IMR-90 (cell line): ENCODE measurements around the gene CACNA2D3. TPM values are rescaled to one million over a fixed set of nuclear protein-coding genes. Genes with fewer than 3 reads are reported as not detected.

Experiments used
- ATAC-seq: fragments of 200-7000 bp; cut with Tn5 transposase; 2 replicates; pipeline ENCODE4 v1.9.1; 2020; ENCODE audit warnings: low read depth, mild to moderate bottlenecking, moderate library complexity
- BruUV-seq: library from RNA; stranded (reverse); fragments of 400-500 nt; replicated peaks from 2 replicates; lab custom pipeline; 2021; lab: Mats Ljungman, UMichigan
- CTCF ChIA-PET: fragments of 300-600 bp; formaldehyde crosslinking; extraction: SDS; loops from one replicate; lab custom pipeline; 2021; ENCODE audit warnings: antibody characterized with exemption; lab: Yijun Ruan, JAX
- POLR2A ChIA-PET: fragments of 300-600 bp; sonication (Branson Sonifier 250); formaldehyde crosslinking; loops from one replicate; lab custom pipeline; 2022; ENCODE audit warnings: antibody characterized with exemption; ENCODE audit not compliant: unreplicated experiment; lab: Charles Lee
- DNase-seq: peaks from one replicate; pipeline ENCODE4 v3.0.0; 2013
- H2AFZ ChIP-seq: replicated peaks from 2 replicates; pipeline ENCODE3; 2013; ENCODE audit warnings: low read length, mild to moderate bottlenecking; ENCODE audit not compliant: poor library complexity
- H2AK5ac ChIP-seq: 2 replicates; pipeline ENCODE4 v1.6.1; 2013; ENCODE audit warnings: low read depth, low read length, inconsistent platforms
- H2AK9ac ChIP-seq: replicated peaks from 2 replicates; pipeline ENCODE3; 2013; ENCODE audit warnings: mild to moderate bottlenecking, low read depth, low read length, moderate library complexity; ENCODE audit not compliant: poor library complexity
- H2BK120ac ChIP-seq: 2 replicates; pipeline ENCODE4 v1.6.1; 2013; ENCODE audit warnings: low read depth, low read length, inconsistent platforms
- H2BK15ac ChIP-seq: 3 replicates; pipeline ENCODE4 v1.6.1; 2013; ENCODE audit warnings: low read depth, low read length, inconsistent platforms
- H2BK20ac ChIP-seq: 2 replicates; pipeline ENCODE4 v1.6.1; 2013; ENCODE audit warnings: low read depth, mild to moderate bottlenecking, inconsistent platforms, low read length, moderate library complexity
- H2BK5ac ChIP-seq: 2 replicates; pipeline ENCODE4 v1.6.1; 2013; ENCODE audit warnings: mild to moderate bottlenecking, low read depth, low read length, inconsistent platforms; ENCODE audit not compliant: poor library complexity, severe bottlenecking
- H3K14ac ChIP-seq: replicated peaks from 2 replicates; pipeline ENCODE4 v1.6.1; 2013; ENCODE audit warnings: low read depth, low read length, inconsistent platforms
- H3K18ac ChIP-seq: 2 replicates; pipeline ENCODE4 v1.6.1; 2013; ENCODE audit warnings: low read depth, low read length, control low read depth
- H3K23ac ChIP-seq: 2 replicates; pipeline ENCODE4 v1.6.1; 2013; ENCODE audit warnings: low read depth, low read length, inconsistent platforms
- H3K27ac ChIP-seq: 2 replicates; pipeline ENCODE4 v1.5.1; 2013; ENCODE audit warnings: mild to moderate bottlenecking, control low read depth, low read length; ENCODE audit not compliant: insufficient read depth
- H3K27me3 ChIP-seq: 2 replicates; pipeline ENCODE4 v1.6.1; 2013; ENCODE audit warnings: low read length; ENCODE audit not compliant: control insufficient read depth, insufficient read depth
- H3K36me3 ChIP-seq: 2 replicates; pipeline ENCODE4 v1.6.1; 2013; ENCODE audit warnings: low read length, mixed read lengths; ENCODE audit not compliant: control insufficient read depth, insufficient read depth
- H3K4ac ChIP-seq: 2 replicates; pipeline ENCODE4 v1.6.1; 2013; ENCODE audit warnings: low read depth, low read length, inconsistent platforms
- H3K4me1 ChIP-seq: 2 replicates; pipeline ENCODE4 v1.6.1; 2013; ENCODE audit warnings: low read length, mixed read lengths; ENCODE audit not compliant: control insufficient read depth, insufficient read depth
- H3K4me2 ChIP-seq: 2 replicates; pipeline ENCODE4 v1.6.1; 2013; ENCODE audit warnings: low read depth, mild to moderate bottlenecking, control low read depth, low read length, moderate library complexity
- H3K4me3 ChIP-seq: 2 replicates; pipeline ENCODE4 v1.5.1; 2013; ENCODE audit warnings: low read depth, mild to moderate bottlenecking, control low read depth, low read length, moderate library complexity; ENCODE audit not compliant: insufficient read depth
- H3K56ac ChIP-seq: 2 replicates; pipeline ENCODE4 v1.6.1; 2013; ENCODE audit warnings: low read length, inconsistent platforms; ENCODE audit not compliant: insufficient read depth; ENCODE audit errors: extremely low read depth
- H3K79me1 ChIP-seq, 2 experiments: 2 replicates each; pipeline ENCODE4 v1.6.1; 2013; ENCODE audit warnings: low read length in 2 of 2, inconsistent platforms in 1 of 2, low read depth in 1 of 2
- H3K9ac ChIP-seq: 2 replicates; pipeline ENCODE4 v1.6.1; 2013; ENCODE audit warnings: low read depth, low read length, control low read depth
- H3K9me1 ChIP-seq: 2 replicates; pipeline ENCODE4 v1.6.1; 2013; ENCODE audit warnings: low read length, inconsistent platforms; ENCODE audit not compliant: insufficient read depth
- H3K9me3 ChIP-seq: 2 replicates; pipeline ENCODE4 v1.6.1; 2013; ENCODE audit warnings: low read length; ENCODE audit not compliant: control insufficient read depth, insufficient read depth
- H4K20me1 ChIP-seq: 2 replicates; pipeline ENCODE4 v1.6.1; 2013; ENCODE audit warnings: low read length, inconsistent platforms; ENCODE audit not compliant: insufficient read depth
- H4K5ac ChIP-seq: 2 replicates; pipeline ENCODE4 v1.6.1; 2013; ENCODE audit warnings: mild to moderate bottlenecking, low read depth, low read length, control low read depth
- H4K8ac ChIP-seq, 2 experiments: 2 replicates each; pipeline ENCODE4 v1.6.1; 2013; ENCODE audit warnings: low read depth in 2 of 2, low read length in 2 of 2, control low read depth in 1 of 2, inconsistent platforms in 1 of 2
- H4K91ac ChIP-seq: 2 replicates; pipeline ENCODE4 v1.6.1; 2013; ENCODE audit warnings: low read depth, low read length, inconsistent platforms; ENCODE audit not compliant: insufficient read depth
- BHLHE40 ChIP-seq: fragments of 150-350 bp; IDR thresholded peaks from 2 replicates; pipeline ENCODE4 v1.6.1; 2016; ENCODE audit warnings: mild to moderate bottlenecking, low read depth, low read length
- CHD1 ChIP-seq: IDR thresholded peaks from 2 replicates; pipeline ENCODE4 v1.6.1; 2012; ENCODE audit warnings: low read depth, low read length, improper control_type of control experiment
- CTCF ChIP-seq: conservative IDR thresholded peaks from 2 replicates; pipeline ENCODE4 v1.5.1; 2012; ENCODE audit warnings: mild to moderate bottlenecking, low read depth, low read length, improper control_type of control experiment
- ELK1 ChIP-seq: fragments of 150-350 bp; IDR thresholded peaks from 2 replicates; pipeline ENCODE4 v1.6.1; 2016; ENCODE audit warnings: low read depth, mild to moderate bottlenecking, low read length, moderate library complexity, borderline replicate concordance
- FOS ChIP-seq: fragments of 150-350 bp; IDR thresholded peaks from 2 replicates; pipeline ENCODE4 v1.6.1; 2016; ENCODE audit warnings: low read depth, low read length
- MAFK ChIP-seq: IDR thresholded peaks from 2 replicates; pipeline ENCODE4 v1.6.1; 2012; ENCODE audit warnings: low read depth, low read length, improper control_type of control experiment
- MAZ ChIP-seq: IDR thresholded peaks from 2 replicates; pipeline ENCODE4 v1.6.1; 2012; ENCODE audit warnings: low read depth, mild to moderate bottlenecking, low read length, improper control_type of control experiment, moderate library complexity, borderline replicate concordance
- MXI1 ChIP-seq: IDR thresholded peaks from 2 replicates; pipeline ENCODE4 v1.6.1; 2012; ENCODE audit warnings: low read depth, mild to moderate bottlenecking, low read length, moderate library complexity, borderline replicate concordance
- POLR2A ChIP-seq: IDR thresholded peaks from 2 replicates; pipeline ENCODE4 v1.6.1; 2012; ENCODE audit warnings: mild to moderate bottlenecking, low read depth, low read length
- RCOR1 ChIP-seq: IDR thresholded peaks from 2 replicates; pipeline ENCODE4 v1.6.1; 2012; ENCODE audit warnings: mild to moderate bottlenecking, low read length, improper control_type of control experiment; ENCODE audit not compliant: insufficient replicate concordance
- RFX5 ChIP-seq: IDR thresholded peaks from 2 replicates; pipeline ENCODE4 v1.8.0; 2012; ENCODE audit warnings: low read depth, mild to moderate bottlenecking, low read length, moderate library complexity
- SMC3 ChIP-seq: fragments of 150-350 bp; IDR thresholded peaks from 2 replicates; pipeline ENCODE4 v1.6.1; 2016; ENCODE audit warnings: low read depth, mild to moderate bottlenecking, antibody characterized with exemption, low read length, moderate library complexity
- USF2 ChIP-seq: fragments of 150-350 bp; IDR thresholded peaks from 2 replicates; pipeline ENCODE4 v1.6.1; 2017; ENCODE audit warnings: mild to moderate bottlenecking, antibody characterized with exemption, low read length, low read depth
- WGBS, 2 experiments: methylation state at CpG; one replicate each; pipeline versions ENCODE4 v1.1.5 to v1.1.7; 2013; ENCODE audit warnings: missing lambda C conversion rate in 2 of 2; ENCODE audit not compliant: insufficient read length in 1 of 2; ENCODE audit errors: extremely low coverage in 2 of 2; 5-methylcytosine and 5-hydroxymethylcytosine counted together
- dilution Hi-C: fragments of 300-500 bp; cut with HindIII; formaldehyde crosslinking; loops from one replicate; pipeline ENCODE4 v1.14.3; 2018; ENCODE audit warnings: low sequenced_read_pairs; ENCODE audit not compliant: unreplicated experiment
- in situ Hi-C: fragments of 300-500 bp; cut with MboI; formaldehyde crosslinking; loops from 3 replicates; pipeline ENCODE4 v1.14.3; 2019; ENCODE audit warnings: low sequenced_read_pairs, inconsistent platforms, mixed read lengths
- intact Hi-C: fragments of 100-400 bp; cut with micrococcal nuclease; formaldehyde crosslinking; loops from 2 replicates; pipeline ENCODE4 v1.10.0; 2022
- polyA plus RNA-seq, 3 experiments: library from polyadenylated mRNA; depleted of rRNA; stranded (reverse); fragments of >200 nt; gene quantifications; 2 replicates each; pipeline ENCODE4 v1.2.3, GENCODE V29; 2012; ENCODE audit warnings: low replicate concordance in 1 of 3
- total RNA-seq: library from RNA; depleted of rRNA; stranded (reverse); fragments of >200 nt; gene quantifications from 2 replicates; pipeline ENCODE4 v1.2.3, GENCODE V29; 2012

Gene CACNA2D3
- total and polyA plus RNA-seq, 2 of the 4 experiments (the other 2 are of a cell fraction) = 0.36 to 0.41 TPM

GRCh38 chr3:54443561-54444161 is 321.3 kb downstream of the CACNA2D3 start:
- H3K9ac ChIP-seq = no peak overlapping the region
- H3K18ac ChIP-seq = no peak overlapping the region
- in situ Hi-C loops (loop anchor here (25.0 kb wide), 1 partner anchor 394 kb away; no protein-coding TSS in a partner anchor), intact Hi-C loops (no loop called here), dilution Hi-C loops (no loop called here)
- no peak overlapping the region for H3K4me2 ChIP-seq
- TF ChIP-seq USF2 (no peak), CTCF (no peak), BHLHE40 (no peak), CHD1 (no peak), MAZ (no peak), POLR2A (no peak), RCOR1 (no peak), FOS (no peak), ELK1 (no peak), RFX5 (no peak), SMC3 (no peak), MXI1 (no peak), MAFK (no peak)
- no peaks in the 10 kb centered on the region for H3K4me1 ChIP-seq
- ChIA-PET CTCF (no interaction called here), POLR2A (no interaction called here)
- no peaks in the 10 kb centered on the region for H3K27me3 ChIP-seq
- H3K23ac ChIP-seq = no peak overlapping the region
- H3K14ac ChIP-seq = no peak overlapping the region
- no peak overlapping the region for H3K27ac ChIP-seq
- no peak overlapping the region for H2AFZ ChIP-seq
- H4K91ac ChIP-seq = no peak overlapping the region
- no peak overlapping the region for H3K56ac ChIP-seq
- no peak overlapping the region for H2BK15ac ChIP-seq
- H3K4me3 ChIP-seq = no peak overlapping the region
- H3K4ac ChIP-seq = no peak overlapping the region
- H2AK9ac ChIP-seq = no peak overlapping the region
- peaks cover 2% of the 10 kb centered on the region; the same call in 1 of the 2 replicates for H3K9me3 ChIP-seq
- no peaks in the 10 kb centered on the region for H3K36me3 ChIP-seq
- no peak overlapping the region for H4K8ac ChIP-seq
- no peak overlapping the region for H2BK20ac ChIP-seq
- no peak overlapping the region for H2BK5ac ChIP-seq
- BruUV-seq = no TSS peak
- H4K5ac ChIP-seq = no peak overlapping the region
- no peak for DNase-seq
- H3K79me1 ChIP-seq = no peaks in the 10 kb centered on the region
- no peak overlapping the region for H2BK120ac ChIP-seq
- no peak overlapping the region for H2AK5ac ChIP-seq
- H4K20me1 ChIP-seq = no peaks in the 10 kb centered on the region
- H3K9me1 ChIP-seq = no peaks in the 10 kb centered on the region
- WGBS, 2 experiments = 23% methylated on average over 5 of the region's 11 CpGs; no CpG with 5 or more reads in 1 of the 2 experiments
- no peak for ATAC-seq
